IMR-90 (cell line): ENCODE results near the gene FAM53B. TPM values are rescaled to one million over a fixed set of nuclear protein-coding genes. Genes with fewer than 3 reads are reported as not detected.

Experiments
- ATAC-seq: fragments of 200-7000 bp; cut with Tn5 transposase; 2 replicates; pipeline ENCODE4 v1.9.1; 2020; ENCODE audit warnings: low read depth, mild to moderate bottlenecking, moderate library complexity
- BruUV-seq: library from RNA; stranded (reverse); fragments of 400-500 nt; replicated peaks from 2 replicates; lab custom pipeline; 2021; lab: Mats Ljungman, UMichigan
- CTCF ChIA-PET: fragments of 300-600 bp; formaldehyde crosslinking; extraction: SDS; loops from one replicate; lab custom pipeline; 2021; ENCODE audit warnings: antibody characterized with exemption; lab: Yijun Ruan, JAX
- POLR2A ChIA-PET: fragments of 300-600 bp; sonication (Branson Sonifier 250); formaldehyde crosslinking; loops from one replicate; lab custom pipeline; 2022; ENCODE audit warnings: antibody characterized with exemption; ENCODE audit not compliant: unreplicated experiment; lab: Charles Lee
- DNase-seq: peaks from one replicate; pipeline ENCODE4 v3.0.0; 2013
- H2AFZ ChIP-seq: replicated peaks from 2 replicates; pipeline ENCODE3; 2013; ENCODE audit warnings: low read length, mild to moderate bottlenecking; ENCODE audit not compliant: poor library complexity
- H2AK5ac ChIP-seq: 2 replicates; pipeline ENCODE4 v1.6.1; 2013; ENCODE audit warnings: low read depth, low read length, inconsistent platforms
- H2AK9ac ChIP-seq: replicated peaks from 2 replicates; pipeline ENCODE3; 2013; ENCODE audit warnings: mild to moderate bottlenecking, low read depth, low read length, moderate library complexity; ENCODE audit not compliant: poor library complexity
- H2BK120ac ChIP-seq: 2 replicates; pipeline ENCODE4 v1.6.1; 2013; ENCODE audit warnings: low read depth, low read length, inconsistent platforms
- H2BK15ac ChIP-seq: 3 replicates; pipeline ENCODE4 v1.6.1; 2013; ENCODE audit warnings: low read depth, low read length, inconsistent platforms
- H2BK20ac ChIP-seq: 2 replicates; pipeline ENCODE4 v1.6.1; 2013; ENCODE audit warnings: low read depth, mild to moderate bottlenecking, inconsistent platforms, low read length, moderate library complexity
- H2BK5ac ChIP-seq: 2 replicates; pipeline ENCODE4 v1.6.1; 2013; ENCODE audit warnings: mild to moderate bottlenecking, low read depth, low read length, inconsistent platforms; ENCODE audit not compliant: poor library complexity, severe bottlenecking
- H3K14ac ChIP-seq: replicated peaks from 2 replicates; pipeline ENCODE4 v1.6.1; 2013; ENCODE audit warnings: low read depth, low read length, inconsistent platforms
- H3K18ac ChIP-seq: 2 replicates; pipeline ENCODE4 v1.6.1; 2013; ENCODE audit warnings: low read depth, low read length, control low read depth
- H3K23ac ChIP-seq: 2 replicates; pipeline ENCODE4 v1.6.1; 2013; ENCODE audit warnings: low read depth, low read length, inconsistent platforms
- H3K27ac ChIP-seq: 2 replicates; pipeline ENCODE4 v1.5.1; 2013; ENCODE audit warnings: mild to moderate bottlenecking, control low read depth, low read length; ENCODE audit not compliant: insufficient read depth
- H3K27me3 ChIP-seq: 2 replicates; pipeline ENCODE4 v1.6.1; 2013; ENCODE audit warnings: low read length; ENCODE audit not compliant: control insufficient read depth, insufficient read depth
- H3K36me3 ChIP-seq: 2 replicates; pipeline ENCODE4 v1.6.1; 2013; ENCODE audit warnings: low read length, mixed read lengths; ENCODE audit not compliant: control insufficient read depth, insufficient read depth
- H3K4ac ChIP-seq: 2 replicates; pipeline ENCODE4 v1.6.1; 2013; ENCODE audit warnings: low read depth, low read length, inconsistent platforms
- H3K4me1 ChIP-seq: 2 replicates; pipeline ENCODE4 v1.6.1; 2013; ENCODE audit warnings: low read length, mixed read lengths; ENCODE audit not compliant: control insufficient read depth, insufficient read depth
- H3K4me2 ChIP-seq: 2 replicates; pipeline ENCODE4 v1.6.1; 2013; ENCODE audit warnings: low read depth, mild to moderate bottlenecking, control low read depth, low read length, moderate library complexity
- H3K4me3 ChIP-seq: 2 replicates; pipeline ENCODE4 v1.5.1; 2013; ENCODE audit warnings: low read depth, mild to moderate bottlenecking, control low read depth, low read length, moderate library complexity; ENCODE audit not compliant: insufficient read depth
- H3K56ac ChIP-seq: 2 replicates; pipeline ENCODE4 v1.6.1; 2013; ENCODE audit warnings: low read length, inconsistent platforms; ENCODE audit not compliant: insufficient read depth; ENCODE audit errors: extremely low read depth
- H3K79me1 ChIP-seq, 2 experiments: 2 replicates each; pipeline ENCODE4 v1.6.1; 2013; ENCODE audit warnings: low read length in 2 of 2, inconsistent platforms in 1 of 2, low read depth in 1 of 2
- H3K9ac ChIP-seq: 2 replicates; pipeline ENCODE4 v1.6.1; 2013; ENCODE audit warnings: low read depth, low read length, control low read depth
- H3K9me1 ChIP-seq: 2 replicates; pipeline ENCODE4 v1.6.1; 2013; ENCODE audit warnings: low read length, inconsistent platforms; ENCODE audit not compliant: insufficient read depth
- H3K9me3 ChIP-seq: 2 replicates; pipeline ENCODE4 v1.6.1; 2013; ENCODE audit warnings: low read length; ENCODE audit not compliant: control insufficient read depth, insufficient read depth
- H4K20me1 ChIP-seq: 2 replicates; pipeline ENCODE4 v1.6.1; 2013; ENCODE audit warnings: low read length, inconsistent platforms; ENCODE audit not compliant: insufficient read depth
- H4K5ac ChIP-seq: 2 replicates; pipeline ENCODE4 v1.6.1; 2013; ENCODE audit warnings: mild to moderate bottlenecking, low read depth, low read length, control low read depth
- H4K8ac ChIP-seq, 2 experiments: 2 replicates each; pipeline ENCODE4 v1.6.1; 2013; ENCODE audit warnings: low read depth in 2 of 2, low read length in 2 of 2, control low read depth in 1 of 2, inconsistent platforms in 1 of 2
- H4K91ac ChIP-seq: 2 replicates; pipeline ENCODE4 v1.6.1; 2013; ENCODE audit warnings: low read depth, low read length, inconsistent platforms; ENCODE audit not compliant: insufficient read depth
- BHLHE40 ChIP-seq: fragments of 150-350 bp; IDR thresholded peaks from 2 replicates; pipeline ENCODE4 v1.6.1; 2016; ENCODE audit warnings: mild to moderate bottlenecking, low read depth, low read length
- CEBPB ChIP-seq: IDR thresholded peaks from 2 replicates; pipeline ENCODE4 v1.6.1; 2012; ENCODE audit warnings: low read depth, low read length, improper control_type of control experiment
- CHD1 ChIP-seq: IDR thresholded peaks from 2 replicates; pipeline ENCODE4 v1.6.1; 2012; ENCODE audit warnings: low read depth, low read length, improper control_type of control experiment
- CTCF ChIP-seq: conservative IDR thresholded peaks from 2 replicates; pipeline ENCODE4 v1.5.1; 2012; ENCODE audit warnings: mild to moderate bottlenecking, low read depth, low read length, improper control_type of control experiment
- ELK1 ChIP-seq: fragments of 150-350 bp; IDR thresholded peaks from 2 replicates; pipeline ENCODE4 v1.6.1; 2016; ENCODE audit warnings: low read depth, mild to moderate bottlenecking, low read length, moderate library complexity, borderline replicate concordance
- FOS ChIP-seq: fragments of 150-350 bp; IDR thresholded peaks from 2 replicates; pipeline ENCODE4 v1.6.1; 2016; ENCODE audit warnings: low read depth, low read length
- MAFK ChIP-seq: IDR thresholded peaks from 2 replicates; pipeline ENCODE4 v1.6.1; 2012; ENCODE audit warnings: low read depth, low read length, improper control_type of control experiment
- MXI1 ChIP-seq: IDR thresholded peaks from 2 replicates; pipeline ENCODE4 v1.6.1; 2012; ENCODE audit warnings: low read depth, mild to moderate bottlenecking, low read length, moderate library complexity, borderline replicate concordance
- NFE2L2 ChIP-seq: fragments of 150-350 bp; IDR thresholded peaks from 2 replicates; pipeline ENCODE4 v1.6.1; 2016; ENCODE audit warnings: low read depth, mild to moderate bottlenecking, low read length
- POLR2A ChIP-seq: IDR thresholded peaks from 2 replicates; pipeline ENCODE4 v1.6.1; 2012; ENCODE audit warnings: mild to moderate bottlenecking, low read depth, low read length
- RCOR1 ChIP-seq: IDR thresholded peaks from 2 replicates; pipeline ENCODE4 v1.6.1; 2012; ENCODE audit warnings: mild to moderate bottlenecking, low read length, improper control_type of control experiment; ENCODE audit not compliant: insufficient replicate concordance
- RFX5 ChIP-seq: IDR thresholded peaks from 2 replicates; pipeline ENCODE4 v1.8.0; 2012; ENCODE audit warnings: low read depth, mild to moderate bottlenecking, low read length, moderate library complexity
- USF2 ChIP-seq: fragments of 150-350 bp; IDR thresholded peaks from 2 replicates; pipeline ENCODE4 v1.6.1; 2017; ENCODE audit warnings: mild to moderate bottlenecking, antibody characterized with exemption, low read length, low read depth
- WGBS, 2 experiments: methylation state at CpG; one replicate each; pipeline versions ENCODE4 v1.1.5 to v1.1.7; 2013; ENCODE audit warnings: missing lambda C conversion rate in 2 of 2; ENCODE audit not compliant: insufficient read length in 1 of 2; ENCODE audit errors: extremely low coverage in 2 of 2; 5-methylcytosine and 5-hydroxymethylcytosine counted together
- dilution Hi-C: fragments of 300-500 bp; cut with HindIII; formaldehyde crosslinking; loops from one replicate; pipeline ENCODE4 v1.14.3; 2018; ENCODE audit warnings: low sequenced_read_pairs; ENCODE audit not compliant: unreplicated experiment
- in situ Hi-C: fragments of 300-500 bp; cut with MboI; formaldehyde crosslinking; loops from 3 replicates; pipeline ENCODE4 v1.14.3; 2019; ENCODE audit warnings: low sequenced_read_pairs, inconsistent platforms, mixed read lengths
- intact Hi-C: fragments of 100-400 bp; cut with micrococcal nuclease; formaldehyde crosslinking; loops from 2 replicates; pipeline ENCODE4 v1.10.0; 2022
- polyA plus RNA-seq, 3 experiments: library from polyadenylated mRNA; depleted of rRNA; stranded (reverse); fragments of >200 nt; gene quantifications; 2 replicates each; pipeline ENCODE4 v1.2.3, GENCODE V29; 2012; ENCODE audit warnings: low replicate concordance in 1 of 3
- total RNA-seq: library from RNA; depleted of rRNA; stranded (reverse); fragments of >200 nt; gene quantifications from 2 replicates; pipeline ENCODE4 v1.2.3, GENCODE V29; 2012

Gene FAM53B
- total and polyA plus RNA-seq, 2 of the 4 experiments (the other 2 are of a cell fraction) = 3.8 to 5.7 TPM

- in situ Hi-C loops = no loop called here
Measured at GRCh38 chr10:124746992-124747391, 2.8 kb upstream of the FAM53B start.

More at GRCh38 chr10:124746992-124747391, 2.8 kb upstream of the FAM53B start:
- DNase-seq (no peak), ATAC-seq (no peak)
- Histone ChIP-seq H3K14ac (no peak overlapping the region), H4K5ac (no peak overlapping the region), H4K20me1 (peaks cover 8% of the 10 kb centered on the region; the same call in 1 of the 2 replicates), H3K4me2 (no peak overlapping the region), H3K27me3 (no peaks in the 10 kb centered on the region), H3K27ac (no peak overlapping the region), H2AK5ac (no peak overlapping the region), H3K23ac (no peak overlapping the region), H3K4me3 (no peak overlapping the region), H3K4me1 (peaks cover 8% of the 10 kb centered on the region), H2BK20ac (no peak overlapping the region), H3K36me3 (peaks cover 2% of the 10 kb centered on the region), H3K79me1 (peaks cover 0 to 16% of the 10 kb centered on the region in 2 experiments; a peak in 2 of 4 replicates), H4K91ac (no peak overlapping the region), H3K9ac (no peak overlapping the region), H3K4ac (no peak overlapping the region), H2BK120ac (no peak overlapping the region), H3K9me1 (no peaks in the 10 kb centered on the region), H3K9me3 (no peaks in the 10 kb centered on the region), H3K18ac (no peak overlapping the region), H4K8ac (no peak overlapping the region), H2AK9ac (no peak overlapping the region), H3K56ac (no peak overlapping the region), H2BK5ac (no peak overlapping the region), H2AFZ (no peak overlapping the region), H2BK15ac (no peak overlapping the region)
- intact Hi-C loops = loop anchor here (5.0 kb wide), 1 partner anchor 170 kb away; no protein-coding TSS in a partner anchor
- CTCF ChIA-PET = no interaction called here
- dilution Hi-C loops = no loop called here
- no TSS peak for BruUV-seq
- no CpG with 5 or more reads among the region's 2 CpGs for WGBS, 2 experiments
- POLR2A ChIA-PET = no interaction called here
- TF ChIP-seq MXI1 = no peak
- TF ChIP-seq USF2 = no peak
- no peak for TF ChIP-seq POLR2A
- TF ChIP-seq FOS = no peak
- no peak for TF ChIP-seq BHLHE40
- TF ChIP-seq RCOR1 = no peak
- no peak for TF ChIP-seq CEBPB
- TF ChIP-seq CHD1 = no peak
- no peak for TF ChIP-seq RFX5
- no peak for TF ChIP-seq CTCF
- no peak for TF ChIP-seq MAFK
- TF ChIP-seq NFE2L2 = no peak
- TF ChIP-seq ELK1 = no peak
